A549 (cell line): ENCODE data around the gene PI4KA.

Experiments
- EP300 ChIP-seq, 2 experiments: fragments of >200 bp; sonication (Bioruptor Twin); formaldehyde crosslinking; IDR thresholded peaks; 2 replicates in 1 of 2; 3 replicates in 1 of 2; pipeline ENCODE4 v1.6.1; 2016 to 2017
- POLR2A ChIP-seq: IDR thresholded peaks from 2 replicates; pipeline ENCODE4 v1.6.1; 2012; ENCODE audit warnings: mild to moderate bottlenecking, low read length
- RCOR1 ChIP-seq: fragments of 150-350 bp; IDR thresholded peaks from 2 replicates; pipeline ENCODE4 v1.6.1; 2014; ENCODE audit warnings: antibody characterized with exemption, low read length, low read depth
- ZSCAN20 ChIP-seq: fragments of 250-450 bp; sonication (Bioruptor Pico); IDR thresholded peaks from 2 replicates; pipeline ENCODE4 v1.8.0; 2022; ENCODE audit warnings: mild to moderate bottlenecking, moderate library complexity
- TF ChIP-seq, protein P1 (sequence below): fragments of >200 bp; sonication (Bioruptor Twin); formaldehyde crosslinking; IDR thresholded peaks from 3 replicates; pipeline ENCODE4 v1.5.1; 2016
- TF ChIP-seq, protein P2 (sequence below): fragments of 150-350 bp; IDR thresholded peaks from 2 replicates; pipeline ENCODE4 v1.6.1; 2014; ENCODE audit warnings: low read depth, mild to moderate bottlenecking, low read length
- TF ChIP-seq, protein P3 (sequence below): fragments of 250-450 bp; sonication (Bioruptor Pico); IDR thresholded peaks from 2 replicates; pipeline ENCODE4 v1.5.0; 2021; ENCODE audit warnings: mild to moderate bottlenecking, moderate library complexity, borderline replicate concordance
- TF ChIP-seq, protein P4 (sequence below): fragments of 450-650 bp; IDR thresholded peaks from 2 replicates; pipeline ENCODE4 v1.6.1; 2014; ENCODE audit warnings: antibody characterized with exemption
- TF ChIP-seq, protein P5 (sequence below): IDR thresholded peaks from 2 replicates; pipeline ENCODE4 v1.6.1; 2012

DNA sequence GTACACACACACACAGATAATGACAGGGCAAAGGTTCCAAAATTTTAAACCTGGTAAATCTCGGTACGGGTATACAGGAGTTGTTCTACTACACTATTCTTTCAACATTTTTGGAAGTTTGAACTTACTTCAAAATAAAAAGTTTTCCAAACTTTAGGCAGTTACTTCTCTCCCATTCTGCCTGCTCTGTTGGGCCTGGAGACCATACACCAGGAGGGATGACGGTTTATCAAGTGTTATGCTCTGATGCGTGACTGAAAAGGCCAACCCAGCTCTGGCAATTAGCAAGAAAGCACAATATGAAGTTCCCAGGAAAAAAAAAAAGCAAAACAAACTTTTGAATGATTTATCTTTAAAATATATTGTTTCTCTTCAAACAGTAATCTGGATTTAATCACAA is 83.7 kb downstream of the PI4KA start:
- TF ChIP-seq, protein P1, sequence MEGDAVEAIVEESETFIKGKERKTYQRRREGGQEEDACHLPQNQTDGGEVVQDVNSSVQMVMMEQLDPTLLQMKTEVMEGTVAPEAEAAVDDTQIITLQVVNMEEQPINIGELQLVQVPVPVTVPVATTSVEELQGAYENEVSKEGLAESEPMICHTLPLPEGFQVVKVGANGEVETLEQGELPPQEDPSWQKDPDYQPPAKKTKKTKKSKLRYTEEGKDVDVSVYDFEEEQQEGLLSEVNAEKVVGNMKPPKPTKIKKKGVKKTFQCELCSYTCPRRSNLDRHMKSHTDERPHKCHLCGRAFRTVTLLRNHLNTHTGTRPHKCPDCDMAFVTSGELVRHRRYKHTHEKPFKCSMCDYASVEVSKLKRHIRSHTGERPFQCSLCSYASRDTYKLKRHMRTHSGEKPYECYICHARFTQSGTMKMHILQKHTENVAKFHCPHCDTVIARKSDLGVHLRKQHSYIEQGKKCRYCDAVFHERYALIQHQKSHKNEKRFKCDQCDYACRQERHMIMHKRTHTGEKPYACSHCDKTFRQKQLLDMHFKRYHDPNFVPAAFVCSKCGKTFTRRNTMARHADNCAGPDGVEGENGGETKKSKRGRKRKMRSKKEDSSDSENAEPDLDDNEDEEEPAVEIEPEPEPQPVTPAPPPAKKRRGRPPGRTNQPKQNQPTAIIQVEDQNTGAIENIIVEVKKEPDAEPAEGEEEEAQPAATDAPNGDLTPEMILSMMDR: no peak
- TF ChIP-seq, protein P2, sequence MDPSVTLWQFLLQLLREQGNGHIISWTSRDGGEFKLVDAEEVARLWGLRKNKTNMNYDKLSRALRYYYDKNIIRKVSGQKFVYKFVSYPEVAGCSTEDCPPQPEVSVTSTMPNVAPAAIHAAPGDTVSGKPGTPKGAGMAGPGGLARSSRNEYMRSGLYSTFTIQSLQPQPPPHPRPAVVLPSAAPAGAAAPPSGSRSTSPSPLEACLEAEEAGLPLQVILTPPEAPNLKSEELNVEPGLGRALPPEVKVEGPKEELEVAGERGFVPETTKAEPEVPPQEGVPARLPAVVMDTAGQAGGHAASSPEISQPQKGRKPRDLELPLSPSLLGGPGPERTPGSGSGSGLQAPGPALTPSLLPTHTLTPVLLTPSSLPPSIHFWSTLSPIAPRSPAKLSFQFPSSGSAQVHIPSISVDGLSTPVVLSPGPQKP: no peak
- TF ChIP-seq EP300 (IDR thresholded peaks at IDR 0.05) (no peak), POLR2A (no peak), RCOR1 (no peak), ZSCAN20 (CRISPR knock-in tag) (no peak)
- TF ChIP-seq, protein P3, sequence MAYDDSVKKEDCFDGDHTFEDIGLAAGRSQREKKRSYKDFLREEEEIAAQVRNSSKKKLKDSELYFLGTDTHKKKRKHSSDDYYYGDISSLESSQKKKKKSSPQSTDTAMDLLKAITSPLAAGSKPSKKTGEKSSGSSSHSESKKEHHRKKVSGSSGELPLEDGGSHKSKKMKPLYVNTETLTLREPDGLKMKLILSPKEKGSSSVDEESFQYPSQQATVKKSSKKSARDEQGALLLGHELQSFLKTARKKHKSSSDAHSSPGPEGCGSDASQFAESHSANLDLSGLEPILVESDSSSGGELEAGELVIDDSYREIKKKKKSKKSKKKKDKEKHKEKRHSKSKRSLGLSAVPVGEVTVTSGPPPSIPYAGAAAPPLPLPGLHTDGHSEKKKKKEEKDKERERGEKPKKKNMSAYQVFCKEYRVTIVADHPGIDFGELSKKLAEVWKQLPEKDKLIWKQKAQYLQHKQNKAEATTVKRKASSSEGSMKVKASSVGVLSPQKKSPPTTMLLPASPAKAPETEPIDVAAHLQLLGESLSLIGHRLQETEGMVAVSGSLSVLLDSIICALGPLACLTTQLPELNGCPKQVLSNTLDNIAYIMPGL (CRISPR knock-in tag): no peak
- TF ChIP-seq, protein P4, sequence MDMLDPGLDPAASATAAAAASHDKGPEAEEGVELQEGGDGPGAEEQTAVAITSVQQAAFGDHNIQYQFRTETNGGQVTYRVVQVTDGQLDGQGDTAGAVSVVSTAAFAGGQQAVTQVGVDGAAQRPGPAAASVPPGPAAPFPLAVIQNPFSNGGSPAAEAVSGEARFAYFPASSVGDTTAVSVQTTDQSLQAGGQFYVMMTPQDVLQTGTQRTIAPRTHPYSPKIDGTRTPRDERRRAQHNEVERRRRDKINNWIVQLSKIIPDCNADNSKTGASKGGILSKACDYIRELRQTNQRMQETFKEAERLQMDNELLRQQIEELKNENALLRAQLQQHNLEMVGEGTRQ: no peak
- TF ChIP-seq, protein P5, sequence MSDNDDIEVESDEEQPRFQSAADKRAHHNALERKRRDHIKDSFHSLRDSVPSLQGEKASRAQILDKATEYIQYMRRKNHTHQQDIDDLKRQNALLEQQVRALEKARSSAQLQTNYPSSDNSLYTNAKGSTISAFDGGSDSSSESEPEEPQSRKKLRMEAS: no peak
